GM12878 (cell line): ENCODE results near the gene GTSE1. TPM values are rescaled to one million over a fixed set of nuclear protein-coding genes. Genes with fewer than 3 reads are reported as not detected.

Source experiments
- ATAC-seq: fragments of 200-7000 bp; cut with Tn5 transposase; 3 replicates; pipeline ENCODE4 v1.9.1; 2020; ENCODE audit warnings: mild to moderate bottlenecking, moderate library complexity
- BruUV-seq: library from RNA; stranded (reverse); fragments of 400-500 nt; replicated peaks from 2 replicates; lab custom pipeline; 2021; lab: Mats Ljungman, UMichigan
- CTCF ChIA-PET: fragments of 300-600 bp; sonication (Branson Sonifier 250); formaldehyde crosslinking; extraction: SDS; loops from one replicate; lab custom pipeline; 2021; ENCODE audit warnings: inconsistent platforms; lab: Yijun Ruan, JAX
- POLR2A ChIA-PET: fragments of 350-600 bp; formaldehyde crosslinking; extraction: SDS; loops from one replicate; lab custom pipeline; 2021; ENCODE audit warnings: inconsistent platforms; lab: Charles Lee
- RAD21 ChIA-PET: fragments of 300-600 bp; sonication (Branson Sonifier 250); formaldehyde crosslinking; loops from one replicate; lab custom pipeline; 2023; ENCODE audit warnings: antibody characterized with exemption; ENCODE audit not compliant: unreplicated experiment; lab: Charles Lee
- SMC1A ChIA-PET: fragments of 300-600 bp; sonication (Branson Sonifier 250); formaldehyde crosslinking; loops from one replicate; lab custom pipeline; 2023; ENCODE audit not compliant: unreplicated experiment, uncharacterized antibody; lab: Charles Lee
- DNase-seq: peaks from one replicate; pipeline ENCODE4 v3.0.0-alpha.2; 2011; ENCODE audit warnings: low read depth, low spot score
- FAIRE-seq: peaks from 3 replicates; lab custom pipeline; 2011; peaks lifted over from hg19 to GRCh38; lab: Jason Lieb, UNC
- H2AFZ ChIP-seq: 2 replicates; pipeline ENCODE4 v1.6.0; 2011; ENCODE audit warnings: low read depth, low read length, control low read depth; ENCODE audit not compliant: control insufficient read depth
- H3K27ac ChIP-seq: 2 replicates; pipeline ENCODE4 v1.5.1; 2011; ENCODE audit warnings: control low read depth; ENCODE audit not compliant: control insufficient read depth, insufficient read depth
- H3K27me3 ChIP-seq, 2 experiments: replicated peaks in 1 of 2; 2 replicates each; pipeline versions ENCODE4 v1.6.0 to v1.6.1; 2011; ENCODE audit warnings: low read length in 1 of 2; ENCODE audit not compliant: control insufficient read depth in 2 of 2, insufficient read depth in 2 of 2
- H3K36me3 ChIP-seq, 2 experiments: 2 replicates each; pipeline ENCODE4 v1.5.1; 2011; ENCODE audit warnings: low read length in 1 of 2; ENCODE audit not compliant: control insufficient read depth in 2 of 2, insufficient read depth in 2 of 2
- H3K4me1 ChIP-seq: 2 replicates; pipeline ENCODE4 v1.6.1; 2011; ENCODE audit warnings: mild to moderate bottlenecking, low read length, moderate library complexity, mixed read lengths; ENCODE audit not compliant: control insufficient read depth, insufficient read depth
- H3K4me2 ChIP-seq: 2 replicates; pipeline ENCODE4 v1.6.0; 2011; ENCODE audit warnings: control low read depth; ENCODE audit not compliant: control insufficient read depth, insufficient read depth
- H3K4me3 ChIP-seq: fragments of 200-600 bp; sonication (generic); 2 replicates; pipeline ENCODE4 v1.5.1; 2016
- H3K79me2 ChIP-seq: 2 replicates; pipeline ENCODE4 v1.6.0; 2011; ENCODE audit warnings: low read length; ENCODE audit not compliant: control insufficient read depth, insufficient read depth
- H3K9ac ChIP-seq: 2 replicates; pipeline ENCODE4 v1.8.0; 2011; ENCODE audit warnings: low read length, control low read depth, mixed read lengths; ENCODE audit not compliant: control insufficient read depth, insufficient read depth
- H3K9me3 ChIP-seq: replicated peaks from 3 replicates; pipeline ENCODE4 v1.5.1; 2011; ENCODE audit warnings: mild to moderate bottlenecking, low read length; ENCODE audit not compliant: control insufficient read depth, insufficient read depth
- H4K20me1 ChIP-seq: 2 replicates; pipeline ENCODE4 v1.6.0; 2011; ENCODE audit not compliant: control insufficient read depth, insufficient read depth
- E2F8 ChIP-seq: fragments of 450-650 bp; IDR thresholded peaks from 2 replicates; pipeline ENCODE4 v1.6.1; 2018; ENCODE audit warnings: mild to moderate bottlenecking, low read depth, moderate library complexity; ENCODE audit not compliant: partially characterized antibody
- EZH2 ChIP-seq: IDR thresholded peaks from 2 replicates; pipeline ENCODE4 v1.6.1; 2012; ENCODE audit warnings: low read depth, mild to moderate bottlenecking, control low read depth, inconsistent platforms, low read length, borderline replicate concordance; ENCODE audit not compliant: control insufficient read depth
- GATAD2B ChIP-seq: fragments of 450-650 bp; conservative IDR thresholded peaks from 2 replicates; pipeline ENCODE4 v1.6.1; 2017; ENCODE audit warnings: low read depth, mild to moderate bottlenecking, moderate library complexity
- LARP7 ChIP-seq: fragments of 450-650 bp; IDR thresholded peaks from 2 replicates; pipeline ENCODE4 v1.6.1; 2017; ENCODE audit warnings: mild to moderate bottlenecking
- PML ChIP-seq: IDR thresholded peaks from 2 replicates; pipeline ENCODE4 v1.6.1; 2012; ENCODE audit warnings: low read length, inconsistent platforms
- POLR2A ChIP-seq: IDR thresholded peaks from 2 replicates; pipeline ENCODE4 v1.6.1; 2011; ENCODE audit warnings: low read depth, mild to moderate bottlenecking, low read length
- POLR2AphosphoS2 ChIP-seq: IDR thresholded peaks from 2 replicates; pipeline ENCODE4 v1.6.1; 2011; ENCODE audit warnings: low read depth, mild to moderate bottlenecking, low read length, improper control_type of control experiment, moderate library complexity
- POU2F2 ChIP-seq: IDR thresholded peaks from 3 replicates; pipeline ENCODE4 v1.6.1; 2011; ENCODE audit warnings: low read depth, mild to moderate bottlenecking, low read length, borderline replicate concordance
- WGBS: methylation state at CpG from one replicate; pipeline ENCODE4 v1.1.6; 2016; ENCODE audit warnings: low lambda C conversion rate; ENCODE audit not compliant: insufficient replicate concordance, insufficient coverage; ENCODE audit errors: missing lambda C conversion rate; 5-methylcytosine and 5-hydroxymethylcytosine counted together
- in situ Hi-C: fragments of 300-500 bp; cut with MboI; formaldehyde crosslinking; loops from 9 replicates; pipeline ENCODE4 v1.14.3; 2018; ENCODE audit warnings: mixed read lengths
- intact Hi-C: fragments of 100-400 bp; cut with micrococcal nuclease; formaldehyde crosslinking; loops from one replicate; pipeline ENCODE4 v1.14.2; 2022; ENCODE audit not compliant: unreplicated experiment
- polyA plus RNA-seq, 11 experiments: library from polyadenylated mRNA; depleted of rRNA in 4 of 11; unstranded in 6 of 11; stranded (reverse) in 5 of 11; fragments of >200 nt; fragmentation: Nextera tagmentation in 4 of 11; fragmentation: Illumina TruSeq in 1 of 11; extraction: Ambion mirVana in 4 of 11; extraction: Trizol in 1 of 11; gene quantifications; 1 replicate in 1 of 11; 2 replicates in 10 of 11; pipeline versions ENCODE4 v1.2.1 to v1.2.3, GENCODE V29; 2011 to 2016; ENCODE audit warnings: inconsistent platforms in 2 of 11, missing spikeins in 2 of 11, low read depth in 1 of 11
- total RNA-seq, 4 experiments: library from RNA; depleted of rRNA in 3 of 4; stranded (reverse); fragments of >200 nt in 3 of 4; fragmentation: Illumina TruSeq in 1 of 4; extraction: Trizol in 1 of 4; gene quantifications; 2 replicates each; pipeline versions ENCODE4 v1.2.1 to v1.2.3, GENCODE V29; 2013 to 2021

GTSE1 gene
- total and polyA plus RNA-seq, 10 of the 15 experiments (the other 5 are each of a cell fraction or from before 2014, with no cell fraction given), result 6.6 to 46.2 (median 32.3) TPM

- ATAC-seq (no peak), DNase-seq (no peak), FAIRE-seq (no peak)
- H2AFZ ChIP-seq, result no peak overlapping the region
- peaks cover 41% of the 10 kb centered on the region for H3K4me1 ChIP-seq
- H3K9ac ChIP-seq, result no peak overlapping the region
- H4K20me1 ChIP-seq, result no peaks in the 10 kb centered on the region
- H3K9me3 ChIP-seq, result no peaks in the 10 kb centered on the region; the same call in 2 of the 3 replicates
- in situ Hi-C loops (no loop called here), intact Hi-C loops (no loop called here)
- no peak; the same call in 1 of the 2 replicates for TF ChIP-seq POLR2A
- TF ChIP-seq POU2F2, result no peak
- no peak for TF ChIP-seq LARP7
- no peak for TF ChIP-seq POLR2AphosphoS2
- no peak for TF ChIP-seq PML
- TF ChIP-seq GATAD2B, result no peak
- TF ChIP-seq EZH2, result no peak
- TF ChIP-seq E2F8, result no peak
- H3K27ac ChIP-seq, result no peak overlapping the region
- H3K4me2 ChIP-seq, result no peak overlapping the region
- POLR2A ChIA-PET, result interaction anchor here (0.6 to 1.1 kb wide), 2 partner anchors 10 to 983 kb away, joined by 3 to 4 read pairs; no protein-coding TSS in a partner anchor
- H3K27me3 ChIP-seq, result no peaks in the 10 kb centered on the region
- peaks cover 23% of the 10 kb centered on the region for H3K79me2 ChIP-seq
- SMC1A ChIA-PET, result no interaction called here
- CTCF ChIA-PET, result no interaction called here
- H3K4me3 ChIP-seq, result no peak overlapping the region
- BruUV-seq, result no TSS peak
- RAD21 ChIA-PET, result no interaction called here
- H3K36me3 ChIP-seq, result peaks cover 0 to 3% of the 10 kb centered on the region in 2 experiments; a peak in 2 of 4 replicates
- 96% methylated on average over 20 of the region's 23 CpGs for WGBS
These were observed 5.6 kb upstream of the GTSE1 start for GRCh38 chr22:46290843-46291785.
